GM18873 (cell line): ENCODE data around the gene GPATCH8.

ENCODE experiments used
- ATAC-seq: cut with Tn5 transposase; IDR thresholded peaks from one replicate; pipeline ENCODE4 v1.9.1; 2021; ENCODE audit warnings: mild to moderate bottlenecking, moderate library complexity, moderate number of reproducible peaks; ENCODE audit not compliant: unreplicated experiment, low FRiP score

The GPATCH8 gene

GRCh38 chr17:44465897-44466296 lies 37.3 kb downstream of the GPATCH8 start:
- ATAC-seq, result no peak

- no peak for ATAC-seq
These were observed 37.9 kb downstream of the GPATCH8 start for GRCh38 chr17:44465276-44465675.

- ATAC-seq, result no peak
These were observed 39.2 kb downstream of the GPATCH8 start for GRCh38 chr17:44464037-44464436.

- ATAC-seq, result no peak
These were observed 51.4 kb downstream of the GPATCH8 start for GRCh38 chr17:44451832-44452231.

- ATAC-seq, result no peak
These were observed 52.1 kb downstream of the GPATCH8 start for GRCh38 chr17:44451016-44451627.

GRCh38 chr17:44448412-44448811 lies 54.8 kb downstream of the GPATCH8 start:
- ATAC-seq, result no peak

GRCh38 chr17:44444735-44445105 lies 58.5 kb downstream of the GPATCH8 start:
- no peak for ATAC-seq

- ATAC-seq, result no peak
These were observed 60.4 kb downstream of the GPATCH8 start for GRCh38 chr17:44442806-44443205.

GRCh38 chr17:44439168-44439567 lies 64.0 kb downstream of the GPATCH8 start:
- no peak for ATAC-seq

GRCh38 chr17:44438636-44439035 lies 64.6 kb downstream of the GPATCH8 start:
- ATAC-seq, result no peak

- no peak for ATAC-seq
These were observed 66.9 kb downstream of the GPATCH8 start for GRCh38 chr17:44436336-44436735.

- ATAC-seq, result no peak
These were observed 70.7 kb downstream of the GPATCH8 start for GRCh38 chr17:44432254-44433157.

- no peak for ATAC-seq
These were observed 78.3 kb downstream of the GPATCH8 start for GRCh38 chr17:44424828-44425461.

GRCh38 chr17:44417553-44417952 lies 85.7 kb downstream of the GPATCH8 start:
- no peak for ATAC-seq

GRCh38 chr17:44416558-44417289 lies 86.5 kb downstream of the GPATCH8 start:
- no peak for ATAC-seq

- ATAC-seq, result no peak
These were observed 88.6 kb downstream of the GPATCH8 start for GRCh38 chr17:44414394-44415155.

GRCh38 chr17:44409309-44410028 lies 93.7 kb downstream of the GPATCH8 start:
- no peak for ATAC-seq

GRCh38 chr17:44408786-44409185 lies 94.4 kb downstream of the GPATCH8 start:
- no peak for ATAC-seq

GRCh38 chr17:44402564-44403172 lies 100.5 kb downstream of the GPATCH8 start:
- peak; percentile 55 for ATAC-seq
